Endothelial cell (in vitro differentiated cells): Measurements from ENCODE around the gene USP17L27. TPM values are rescaled to one million over a fixed set of nuclear protein-coding genes. Genes with fewer than 3 reads are reported as not detected.
"Not testable (repeated sequence)": the region's sequence is repeated elsewhere in the genome, so short reads cannot be mapped to it uniquely, and the experiment has no call there.

ENCODE experiments used
- DNase-seq: peaks from one replicate; pipeline ENCODE4 v3.0.0; 2021; ENCODE audit warnings: low spot score
- H3K27ac Mint-ChIP-seq: one replicate; pipeline ENCODE4 v1.8.0; 2021; ENCODE audit warnings: mixed read lengths, inconsistent platforms; ENCODE audit not compliant: unreplicated experiment
- H3K27me3 Mint-ChIP-seq: one replicate; pipeline ENCODE4 v1.8.0; 2021; ENCODE audit warnings: mild to moderate bottlenecking, moderate library complexity, mixed read lengths, inconsistent platforms; ENCODE audit not compliant: unreplicated experiment
- H3K36me3 Mint-ChIP-seq: one replicate; pipeline ENCODE4 v1.8.0; 2021; ENCODE audit warnings: mild to moderate bottlenecking, low read depth, mixed read lengths, inconsistent platforms; ENCODE audit not compliant: unreplicated experiment
- H3K4me1 Mint-ChIP-seq: one replicate; pipeline ENCODE4 v1.8.0; 2021; ENCODE audit warnings: mild to moderate bottlenecking, mixed read lengths, inconsistent platforms; ENCODE audit not compliant: unreplicated experiment
- H3K4me3 Mint-ChIP-seq: one replicate; pipeline ENCODE4 v1.8.0; 2021; ENCODE audit warnings: mild to moderate bottlenecking, mixed read lengths, inconsistent platforms; ENCODE audit not compliant: unreplicated experiment
- H3K9me3 Mint-ChIP-seq: one replicate; pipeline ENCODE4 v1.8.0; 2021; ENCODE audit warnings: mixed read lengths, inconsistent platforms; ENCODE audit not compliant: unreplicated experiment
- long read RNA-seq: library from polyadenylated mRNA; unstranded; transcript quantifications from one replicate; pipeline ENCODE4 v2.0.0, GENCODE V29; 2020; ENCODE audit not compliant: unreplicated experiment
- total RNA-seq: library from RNA; stranded (reverse); fragmentation: NEBNext Ultra II Directional; extraction: Animal tissue kit (Norgen Biotek cat#: 25700); gene quantifications from one replicate; pipeline ENCODE4 v1.2.1, GENCODE V29; 2021; ENCODE audit not compliant: unreplicated experiment

Gene USP17L27, protein sequence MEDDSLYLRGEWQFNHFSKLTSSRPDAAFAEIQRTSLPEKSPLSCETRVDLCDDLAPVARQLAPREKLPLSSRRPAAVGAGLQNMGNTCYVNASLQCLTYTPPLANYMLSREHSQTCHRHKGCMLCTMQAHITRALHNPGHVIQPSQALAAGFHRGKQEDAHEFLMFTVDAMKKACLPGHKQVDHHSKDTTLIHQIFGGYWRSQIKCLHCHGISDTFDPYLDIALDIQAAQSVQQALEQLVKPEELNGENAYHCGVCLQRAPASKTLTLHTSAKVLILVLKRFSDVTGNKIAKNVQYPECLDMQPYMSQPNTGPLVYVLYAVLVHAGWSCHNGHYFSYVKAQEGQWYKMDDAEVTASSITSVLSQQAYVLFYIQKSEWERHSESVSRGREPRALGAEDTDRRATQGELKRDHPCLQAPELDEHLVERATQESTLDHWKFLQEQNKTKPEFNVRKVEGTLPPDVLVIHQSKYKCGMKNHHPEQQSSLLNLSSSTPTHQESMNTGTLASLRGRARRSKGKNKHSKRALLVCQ
- not detected for total RNA-seq
- long read RNA-seq, result 0 reads

DNA sequence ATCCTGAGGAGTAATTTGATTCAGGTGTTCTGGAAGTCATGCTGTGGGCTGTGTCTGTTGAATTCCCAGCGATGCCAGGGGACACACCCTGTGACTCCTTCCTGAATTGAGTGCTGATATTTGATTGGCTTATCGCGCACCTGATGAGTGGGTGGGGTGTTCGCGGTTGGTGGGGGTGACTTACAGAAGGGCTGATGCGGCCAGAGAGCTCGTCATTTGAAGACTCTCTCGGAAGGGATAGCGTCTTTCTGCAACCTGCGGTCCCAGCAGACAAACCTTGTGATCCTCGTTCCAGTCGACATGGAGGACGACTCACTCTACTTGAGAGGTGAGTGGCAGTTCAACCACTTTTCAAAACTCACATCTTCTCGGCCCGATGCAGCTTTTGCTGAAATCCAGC is at the start of gene USP17L27:
TSS of gene USP17L27 (plus strand) at position 301 of the 400 bp plus-strand sequence. CDS start at position 301, 0 bp downstream.
- not testable (repeated sequence) for H3K9me3 Mint-ChIP-seq, H3K27ac Mint-ChIP-seq, DNase-seq, H3K27me3 Mint-ChIP-seq, H3K36me3 Mint-ChIP-seq, H3K4me1 Mint-ChIP-seq, H3K4me3 Mint-ChIP-seq

DNA sequence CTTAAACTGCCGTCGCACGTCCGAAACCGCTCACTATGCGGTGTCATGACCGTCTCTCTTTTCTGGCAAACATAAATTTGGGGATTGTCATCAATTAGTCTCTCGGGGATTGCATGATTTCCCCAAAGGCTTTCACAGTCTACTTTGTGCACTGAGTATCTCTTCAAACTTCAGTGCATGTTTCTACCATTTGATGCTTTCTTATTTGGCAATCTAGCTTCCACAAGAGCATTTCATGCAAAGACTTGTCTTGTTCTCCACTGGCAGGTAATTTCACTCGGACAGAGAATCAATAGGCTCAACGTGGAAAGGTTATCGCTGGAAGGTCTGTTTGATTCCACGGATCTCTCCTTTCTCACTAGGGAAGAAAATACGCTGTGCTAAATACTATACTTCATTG is 19.8 kb upstream of the USP17L27 start:
- H3K4me3 Mint-ChIP-seq, DNase-seq, H3K9me3 Mint-ChIP-seq, H3K27ac Mint-ChIP-seq, H3K27me3 Mint-ChIP-seq, H3K4me1 Mint-ChIP-seq, H3K36me3 Mint-ChIP-seq: not testable (repeated sequence)

- H3K27ac Mint-ChIP-seq, H3K4me3 Mint-ChIP-seq, DNase-seq, H3K4me1 Mint-ChIP-seq, H3K36me3 Mint-ChIP-seq, H3K9me3 Mint-ChIP-seq, H3K27me3 Mint-ChIP-seq: not testable (repeated sequence)
These were observed 19.1 kb upstream of the USP17L27 start, which contains the start of gene USP17L24 for GRCh38 chr4:9324865-9325264. USP17L24 (plus strand) TSS chr4:9325165; CDS start chr4:9325165, 0 bp downstream.

DNA sequence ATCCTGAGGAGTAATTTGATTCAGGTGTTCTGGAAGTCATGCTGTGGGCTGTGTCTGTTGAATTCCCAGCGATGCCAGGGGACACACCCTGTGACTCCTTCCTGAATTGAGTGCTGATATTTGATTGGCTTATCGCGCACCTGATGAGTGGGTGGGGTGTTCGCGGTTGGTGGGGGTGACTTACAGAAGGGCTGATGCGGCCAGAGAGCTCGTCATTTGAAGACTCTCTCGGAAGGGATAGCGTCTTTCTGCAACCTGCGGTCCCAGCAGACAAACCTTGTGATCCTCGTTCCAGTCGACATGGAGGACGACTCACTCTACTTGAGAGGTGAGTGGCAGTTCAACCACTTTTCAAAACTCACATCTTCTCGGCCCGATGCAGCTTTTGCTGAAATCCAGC is 14.3 kb upstream of the USP17L27 start, which contains the start of gene USP17L25:
TSS of gene USP17L25 (plus strand) at position 301 of the 400 bp plus-strand sequence. CDS start at position 301, 0 bp downstream.
- DNase-seq, H3K4me1 Mint-ChIP-seq, H3K36me3 Mint-ChIP-seq, H3K27ac Mint-ChIP-seq, H3K4me3 Mint-ChIP-seq, H3K27me3 Mint-ChIP-seq, H3K9me3 Mint-ChIP-seq: not testable (repeated sequence)

DNA sequence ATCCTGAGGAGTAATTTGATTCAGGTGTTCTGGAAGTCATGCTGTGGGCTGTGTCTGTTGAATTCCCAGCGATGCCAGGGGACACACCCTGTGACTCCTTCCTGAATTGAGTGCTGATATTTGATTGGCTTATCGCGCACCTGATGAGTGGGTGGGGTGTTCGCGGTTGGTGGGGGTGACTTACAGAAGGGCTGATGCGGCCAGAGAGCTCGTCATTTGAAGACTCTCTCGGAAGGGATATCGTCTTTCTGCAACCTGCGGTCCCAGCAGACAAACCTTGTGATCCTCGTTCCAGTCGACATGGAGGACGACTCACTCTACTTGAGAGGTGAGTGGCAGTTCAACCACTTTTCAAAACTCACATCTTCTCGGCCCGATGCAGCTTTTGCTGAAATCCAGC is 9.6 kb upstream of the USP17L27 start, which contains the start of gene USP17L26:
TSS of gene USP17L26 (plus strand) at position 301 of the 400 bp plus-strand sequence. CDS start at position 301, 0 bp downstream.
- H3K4me1 Mint-ChIP-seq, DNase-seq, H3K4me3 Mint-ChIP-seq, H3K27ac Mint-ChIP-seq, H3K27me3 Mint-ChIP-seq, H3K36me3 Mint-ChIP-seq, H3K9me3 Mint-ChIP-seq: not testable (repeated sequence)

DNA sequence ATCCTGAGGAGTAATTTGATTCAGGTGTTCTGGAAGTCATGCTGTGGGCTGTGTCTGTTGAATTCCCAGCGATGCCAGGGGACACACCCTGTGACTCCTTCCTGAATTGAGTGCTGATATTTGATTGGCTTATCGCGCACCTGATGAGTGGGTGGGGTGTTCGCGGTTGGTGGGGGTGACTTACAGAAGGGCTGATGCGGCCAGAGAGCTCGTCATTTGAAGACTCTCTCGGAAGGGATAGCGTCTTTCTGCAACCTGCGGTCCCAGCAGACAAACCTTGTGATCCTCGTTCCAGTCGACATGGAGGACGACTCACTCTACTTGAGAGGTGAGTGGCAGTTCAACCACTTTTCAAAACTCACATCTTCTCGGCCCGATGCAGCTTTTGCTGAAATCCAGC is 4.8 kb upstream of the USP17L27 start, which contains the start of gene USP17L5:
TSS of gene USP17L5 (plus strand) at position 301 of the 400 bp plus-strand sequence. CDS start at position 301, 0 bp downstream.
- not testable (repeated sequence) for H3K27ac Mint-ChIP-seq, H3K4me1 Mint-ChIP-seq, H3K4me3 Mint-ChIP-seq, DNase-seq, H3K27me3 Mint-ChIP-seq, H3K9me3 Mint-ChIP-seq, H3K36me3 Mint-ChIP-seq

DNA sequence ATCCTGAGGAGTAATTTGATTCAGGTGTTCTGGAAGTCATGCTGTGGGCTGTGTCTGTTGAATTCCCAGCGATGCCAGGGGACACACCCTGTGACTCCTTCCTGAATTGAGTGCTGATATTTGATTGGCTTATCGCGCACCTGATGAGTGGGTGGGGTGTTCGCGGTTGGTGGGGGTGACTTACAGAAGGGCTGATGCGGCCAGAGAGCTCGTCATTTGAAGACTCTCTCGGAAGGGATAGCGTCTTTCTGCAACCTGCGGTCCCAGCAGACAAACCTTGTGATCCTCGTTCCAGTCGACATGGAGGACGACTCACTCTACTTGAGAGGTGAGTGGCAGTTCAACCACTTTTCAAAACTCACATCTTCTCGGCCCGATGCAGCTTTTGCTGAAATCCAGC is 4.6 kb downstream of the USP17L27 start, which contains the start of gene USP17L28:
TSS of gene USP17L28 (plus strand) at position 301 of the 400 bp plus-strand sequence. CDS start at position 301, 0 bp downstream.
- not testable (repeated sequence) for DNase-seq, H3K4me3 Mint-ChIP-seq, H3K9me3 Mint-ChIP-seq, H3K4me1 Mint-ChIP-seq, H3K27me3 Mint-ChIP-seq, H3K36me3 Mint-ChIP-seq, H3K27ac Mint-ChIP-seq

GRCh38 chr4:9350866-9351265 is 6.9 kb downstream of the USP17L27 start:
- H3K4me1 Mint-ChIP-seq, H3K9me3 Mint-ChIP-seq, H3K4me3 Mint-ChIP-seq, H3K27me3 Mint-ChIP-seq, H3K27ac Mint-ChIP-seq, H3K36me3 Mint-ChIP-seq, DNase-seq: not testable (repeated sequence)

DNA sequence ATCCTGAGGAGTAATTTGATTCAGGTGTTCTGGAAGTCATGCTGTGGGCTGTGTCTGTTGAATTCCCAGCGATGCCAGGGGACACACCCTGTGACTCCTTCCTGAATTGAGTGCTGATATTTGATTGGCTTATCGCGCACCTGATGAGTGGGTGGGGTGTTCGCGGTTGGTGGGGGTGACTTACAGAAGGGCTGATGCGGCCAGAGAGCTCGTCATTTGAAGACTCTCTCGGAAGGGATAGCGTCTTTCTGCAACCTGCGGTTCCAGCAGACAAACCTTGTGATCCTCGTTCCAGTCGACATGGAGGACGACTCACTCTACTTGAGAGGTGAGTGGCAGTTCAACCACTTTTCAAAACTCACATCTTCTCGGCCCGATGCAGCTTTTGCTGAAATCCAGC is 9.4 kb downstream of the USP17L27 start, which contains the start of gene USP17L29:
TSS of gene USP17L29 (plus strand) at position 301 of the 400 bp plus-strand sequence. CDS start at position 301, 0 bp downstream.
- DNase-seq, H3K27ac Mint-ChIP-seq, H3K4me3 Mint-ChIP-seq, H3K9me3 Mint-ChIP-seq, H3K27me3 Mint-ChIP-seq, H3K4me1 Mint-ChIP-seq, H3K36me3 Mint-ChIP-seq: not testable (repeated sequence)

DNA sequence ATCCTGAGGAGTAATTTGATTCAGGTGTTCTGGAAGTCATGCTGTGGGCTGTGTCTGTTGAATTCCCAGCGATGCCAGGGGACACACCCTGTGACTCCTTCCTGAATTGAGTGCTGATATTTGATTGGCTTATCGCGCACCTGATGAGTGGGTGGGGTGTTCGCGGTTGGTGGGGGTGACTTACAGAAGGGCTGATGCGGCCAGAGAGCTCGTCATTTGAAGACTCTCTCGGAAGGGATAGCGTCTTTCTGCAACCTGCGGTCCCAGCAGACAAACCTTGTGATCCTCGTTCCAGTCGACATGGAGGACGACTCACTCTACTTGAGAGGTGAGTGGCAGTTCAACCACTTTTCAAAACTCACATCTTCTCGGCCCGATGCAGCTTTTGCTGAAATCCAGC is 18.9 kb downstream of the USP17L27 start, which contains the start of gene USP17L30:
TSS of gene USP17L30 (plus strand) at position 301 of the 400 bp plus-strand sequence. CDS start at position 301, 0 bp downstream.
- not testable (repeated sequence) for H3K36me3 Mint-ChIP-seq, H3K9me3 Mint-ChIP-seq, H3K27me3 Mint-ChIP-seq, H3K4me3 Mint-ChIP-seq, DNase-seq, H3K4me1 Mint-ChIP-seq, H3K27ac Mint-ChIP-seq

DNA sequence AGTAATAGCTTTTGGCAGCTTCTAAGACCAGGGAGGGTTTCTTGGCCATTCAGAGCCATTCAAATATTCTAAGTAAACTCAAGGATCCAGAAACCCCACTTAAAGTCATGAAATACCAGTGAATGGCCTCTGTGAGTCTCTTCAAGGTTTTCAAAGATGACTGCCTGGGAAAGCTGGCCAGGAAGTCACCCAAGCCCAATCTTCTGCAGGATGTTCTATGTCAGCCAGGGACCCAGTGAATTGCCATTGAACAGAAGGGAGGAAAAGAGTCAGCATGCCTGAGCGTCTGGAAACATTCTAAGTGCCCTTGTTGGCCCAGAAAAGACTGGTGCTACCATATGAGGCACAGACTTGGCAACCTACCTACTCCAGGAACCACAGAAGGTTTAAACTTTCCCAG is 35.9 kb downstream of the USP17L27 start:
- not testable (repeated sequence) for DNase-seq, H3K4me1 Mint-ChIP-seq, H3K9me3 Mint-ChIP-seq, H3K27ac Mint-ChIP-seq, H3K36me3 Mint-ChIP-seq, H3K27me3 Mint-ChIP-seq, H3K4me3 Mint-ChIP-seq
